Astrocyte of the spinal cord (primary cell): ENCODE measurements around the gene SENP8.

Experiments
- DNase-seq: peaks from one replicate; pipeline ENCODE4 v3.0.0; 2011; ENCODE audit warnings: low read depth, low spot score
- H3K4me3 ChIP-seq: 2 replicates; pipeline ENCODE4 v1.5.1; 2011; ENCODE audit warnings: low read depth, mild to moderate bottlenecking, low read length, moderate library complexity
- in situ Hi-C: cut with HindIII; loops from 2 replicates; pipeline ENCODE4 v1.10.0; 2017; ENCODE audit warnings: low sequenced_read_pairs
- TF ChIP-seq, protein P1 (sequence below): IDR thresholded peaks from 2 replicates; pipeline ENCODE4 v1.5.1; 2012; ENCODE audit warnings: low read depth, mild to moderate bottlenecking, low read length, inconsistent platforms

The SENP8 gene

DNA sequence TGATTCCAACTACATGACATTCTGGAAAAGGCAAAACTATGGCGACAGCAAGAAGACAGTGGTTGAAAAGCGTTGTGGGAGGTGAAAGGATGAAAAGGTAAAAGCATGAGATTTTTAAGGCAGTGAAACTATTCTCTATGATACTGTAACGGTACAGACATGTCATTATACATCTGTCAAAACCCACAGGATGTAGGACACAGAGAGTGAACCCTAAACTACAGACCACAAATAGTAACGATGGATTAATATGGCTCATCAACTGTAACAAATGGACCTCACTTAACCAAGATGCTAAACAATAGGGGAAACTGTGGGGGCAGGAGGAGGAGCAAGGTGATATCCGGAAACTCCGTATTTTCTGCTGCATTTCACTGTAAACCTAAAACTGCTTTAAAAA, 39.3 kb upstream of the SENP8 start:
- no peak for DNase-seq
- no peak overlapping the region for H3K4me3 ChIP-seq
- in situ Hi-C loops: no loop called here
- TF ChIP-seq, protein P1, sequence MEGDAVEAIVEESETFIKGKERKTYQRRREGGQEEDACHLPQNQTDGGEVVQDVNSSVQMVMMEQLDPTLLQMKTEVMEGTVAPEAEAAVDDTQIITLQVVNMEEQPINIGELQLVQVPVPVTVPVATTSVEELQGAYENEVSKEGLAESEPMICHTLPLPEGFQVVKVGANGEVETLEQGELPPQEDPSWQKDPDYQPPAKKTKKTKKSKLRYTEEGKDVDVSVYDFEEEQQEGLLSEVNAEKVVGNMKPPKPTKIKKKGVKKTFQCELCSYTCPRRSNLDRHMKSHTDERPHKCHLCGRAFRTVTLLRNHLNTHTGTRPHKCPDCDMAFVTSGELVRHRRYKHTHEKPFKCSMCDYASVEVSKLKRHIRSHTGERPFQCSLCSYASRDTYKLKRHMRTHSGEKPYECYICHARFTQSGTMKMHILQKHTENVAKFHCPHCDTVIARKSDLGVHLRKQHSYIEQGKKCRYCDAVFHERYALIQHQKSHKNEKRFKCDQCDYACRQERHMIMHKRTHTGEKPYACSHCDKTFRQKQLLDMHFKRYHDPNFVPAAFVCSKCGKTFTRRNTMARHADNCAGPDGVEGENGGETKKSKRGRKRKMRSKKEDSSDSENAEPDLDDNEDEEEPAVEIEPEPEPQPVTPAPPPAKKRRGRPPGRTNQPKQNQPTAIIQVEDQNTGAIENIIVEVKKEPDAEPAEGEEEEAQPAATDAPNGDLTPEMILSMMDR: no peak

DNA sequence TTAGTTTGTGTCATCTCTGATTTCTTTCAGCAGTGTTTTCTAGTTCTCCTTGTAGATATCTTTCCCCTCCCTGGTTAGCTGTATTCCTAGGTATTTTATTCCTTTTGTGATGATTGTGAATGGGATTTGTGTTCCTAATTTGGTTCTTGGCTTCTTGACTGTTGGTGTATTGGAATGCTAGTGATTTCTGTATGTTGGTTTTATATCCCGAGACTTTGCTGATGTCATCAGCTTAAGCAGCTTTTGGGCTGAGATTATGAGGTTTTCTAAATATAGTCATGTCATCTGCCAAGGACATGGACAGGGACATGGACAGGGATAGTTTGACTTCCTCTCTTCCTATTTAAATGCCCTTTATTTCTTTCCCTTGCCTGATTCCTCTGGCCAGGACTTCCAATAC, 36.0 kb upstream of the SENP8 start:
- in situ Hi-C loops: no loop called here

DNA sequence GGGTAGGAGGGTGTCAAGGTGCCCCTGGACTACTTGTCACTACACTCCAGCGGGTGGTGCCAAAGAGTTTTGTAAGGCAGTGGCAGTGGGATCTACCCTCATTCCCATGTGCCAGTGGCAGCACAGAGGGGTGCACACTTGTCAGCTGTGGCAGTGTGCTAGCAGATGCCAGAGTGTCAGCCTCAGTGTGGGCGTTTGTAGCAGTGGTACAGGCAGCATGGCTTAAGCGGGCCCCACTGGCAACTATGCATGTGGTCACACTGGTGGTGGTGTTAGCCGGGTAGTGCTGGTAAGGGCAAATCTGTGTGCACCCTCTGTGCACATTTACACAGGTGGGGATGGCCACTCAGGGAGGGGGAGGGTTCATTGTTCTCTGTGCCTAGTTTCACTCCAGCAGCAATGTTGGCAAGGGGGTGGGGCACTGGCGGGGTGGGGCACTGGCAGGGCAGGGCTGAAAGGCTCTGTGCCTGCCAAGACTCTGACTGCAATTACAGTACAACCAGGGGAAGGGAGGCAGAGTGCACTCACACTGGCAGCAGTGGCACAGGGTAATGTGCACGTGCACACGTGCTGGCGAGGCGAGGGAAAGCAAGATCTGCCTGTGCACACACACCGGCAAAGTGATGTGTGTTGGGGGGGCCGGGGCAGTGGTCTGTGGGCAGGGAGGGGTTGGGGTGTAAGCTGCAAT, 32.0 kb upstream of the SENP8 start:
- DNase-seq: no peak
- TF ChIP-seq, protein P1: no peak
- no peak overlapping the region for H3K4me3 ChIP-seq
- in situ Hi-C loops: no loop called here

More for the DNA sequence above, 36.0 kb upstream of the SENP8 start:
- DNase-seq: no peak
- TF ChIP-seq, protein P1: no peak
- H3K4me3 ChIP-seq: no peak overlapping the region

DNA sequence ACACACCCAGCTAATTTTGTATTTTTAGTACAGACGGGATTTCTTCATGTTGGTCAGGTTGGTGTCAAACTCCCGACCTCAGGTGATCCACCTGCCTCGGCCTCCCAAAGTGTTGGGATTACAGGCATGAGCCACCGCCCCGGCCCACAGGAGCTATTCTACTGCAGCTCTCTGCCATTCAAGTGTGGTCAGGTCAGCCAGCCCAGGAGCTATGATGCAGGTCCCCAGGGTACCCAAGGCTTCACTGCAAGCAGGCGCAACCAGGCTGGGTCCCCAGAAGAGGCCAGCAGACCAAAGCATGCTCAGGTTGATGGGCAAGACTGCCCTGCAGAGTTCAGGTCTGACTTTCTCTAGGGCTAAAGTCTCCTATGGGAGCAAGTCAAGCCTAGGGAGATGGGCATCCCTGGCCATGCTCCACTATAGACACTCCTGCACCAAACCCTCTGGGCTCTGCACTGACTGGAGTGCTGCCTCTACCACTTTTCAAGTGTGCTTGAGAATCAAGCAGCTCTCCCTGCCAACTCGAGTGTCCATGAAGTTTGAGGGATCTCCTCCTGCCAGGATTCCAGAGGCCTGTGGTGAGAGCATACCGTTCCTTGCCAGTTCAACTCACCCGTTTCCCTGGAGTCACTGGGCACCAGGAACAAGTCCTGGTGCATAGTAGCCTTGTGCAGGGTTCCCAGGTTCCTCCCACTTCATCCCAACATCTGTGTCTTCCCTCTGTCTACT, 31.1 kb upstream of the SENP8 start:
- DNase-seq: no peak
- TF ChIP-seq, protein P1: no peak
- in situ Hi-C loops: no loop called here
- H3K4me3 ChIP-seq: no peak overlapping the region

DNA sequence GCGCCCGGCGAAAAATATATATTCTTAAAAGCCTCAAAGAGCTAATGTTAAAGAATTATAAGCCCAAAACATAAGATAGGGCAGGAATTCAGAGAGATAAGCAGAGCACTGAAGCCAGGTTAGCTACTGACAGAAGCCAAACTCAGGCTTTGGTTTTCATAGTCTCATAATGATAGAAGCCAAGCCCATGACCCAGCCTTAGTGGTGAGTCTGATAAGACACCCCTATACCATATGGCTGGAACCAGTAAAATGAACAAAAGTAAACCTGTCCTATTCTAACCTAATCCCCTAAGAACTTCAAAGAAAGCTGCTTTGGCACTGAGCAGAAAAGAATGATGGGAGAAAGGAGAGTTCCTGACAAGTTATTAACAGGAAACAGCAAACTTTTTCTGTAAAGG, 26.2 kb upstream of the SENP8 start:
- in situ Hi-C loops: no loop called here
- DNase-seq: no peak
- TF ChIP-seq, protein P1: no peak
- H3K4me3 ChIP-seq: no peak overlapping the region

DNA sequence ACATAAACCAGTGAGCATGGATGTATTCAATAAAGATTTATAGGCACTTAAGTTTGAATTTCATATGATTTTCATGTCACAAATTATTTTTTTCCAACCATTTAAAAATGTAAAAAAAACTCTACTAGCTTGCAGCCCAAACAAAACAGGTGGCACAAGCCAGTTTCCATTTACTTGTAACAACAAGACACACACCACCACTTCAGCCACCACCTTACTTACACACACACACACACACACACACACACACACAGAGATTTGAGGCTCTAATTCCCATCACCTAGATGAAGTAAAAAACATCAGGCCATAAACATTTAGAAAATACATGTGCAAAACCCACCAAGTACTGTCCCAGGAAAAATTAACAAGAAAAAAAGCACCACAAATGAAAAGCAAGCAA, 25.5 kb upstream of the SENP8 start:
- no peak overlapping the region for H3K4me3 ChIP-seq
- TF ChIP-seq, protein P1: no peak
- no peak for DNase-seq
- in situ Hi-C loops: no loop called here
